ENCODE measurements around the gene ARHGEF1.

DNA sequence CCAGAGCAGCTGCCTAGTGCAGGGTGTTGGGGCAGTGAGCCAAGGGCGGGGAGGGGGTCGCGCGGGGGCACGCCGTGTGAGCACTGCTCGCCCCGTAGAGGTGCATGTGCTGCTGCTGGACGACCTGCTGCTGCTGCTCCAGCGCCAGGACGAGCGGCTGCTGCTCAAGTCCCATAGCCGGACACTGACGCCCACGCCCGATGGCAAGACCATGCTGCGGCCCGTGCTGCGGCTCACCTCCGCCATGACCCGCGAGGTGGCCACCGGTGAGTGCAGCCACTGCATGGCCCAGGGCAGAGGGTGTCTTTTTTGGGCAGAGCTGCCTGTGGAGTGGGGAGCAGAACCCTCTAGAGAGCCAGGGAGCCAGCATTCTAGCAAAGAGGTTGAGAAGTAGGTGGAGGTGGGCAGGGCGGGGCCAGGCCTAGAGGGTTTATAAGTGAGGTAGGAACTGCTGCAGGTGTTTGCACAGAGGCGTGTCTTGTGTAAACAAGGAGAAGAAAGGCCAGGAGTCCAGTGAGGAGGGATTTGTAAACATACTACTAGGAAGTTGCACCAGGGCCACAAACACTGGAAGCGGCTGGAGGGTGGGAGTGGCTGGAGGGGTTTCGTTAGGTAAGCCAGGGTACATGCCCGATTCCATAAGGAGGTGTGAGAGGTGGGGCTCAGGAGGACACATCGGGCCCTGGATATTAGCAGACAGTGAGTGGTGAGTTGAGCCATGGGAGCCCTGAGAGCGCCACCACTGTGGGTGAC is 21.3 kb downstream of the ARHGEF1 start:
- TF ChIP-seq, protein P1, sequence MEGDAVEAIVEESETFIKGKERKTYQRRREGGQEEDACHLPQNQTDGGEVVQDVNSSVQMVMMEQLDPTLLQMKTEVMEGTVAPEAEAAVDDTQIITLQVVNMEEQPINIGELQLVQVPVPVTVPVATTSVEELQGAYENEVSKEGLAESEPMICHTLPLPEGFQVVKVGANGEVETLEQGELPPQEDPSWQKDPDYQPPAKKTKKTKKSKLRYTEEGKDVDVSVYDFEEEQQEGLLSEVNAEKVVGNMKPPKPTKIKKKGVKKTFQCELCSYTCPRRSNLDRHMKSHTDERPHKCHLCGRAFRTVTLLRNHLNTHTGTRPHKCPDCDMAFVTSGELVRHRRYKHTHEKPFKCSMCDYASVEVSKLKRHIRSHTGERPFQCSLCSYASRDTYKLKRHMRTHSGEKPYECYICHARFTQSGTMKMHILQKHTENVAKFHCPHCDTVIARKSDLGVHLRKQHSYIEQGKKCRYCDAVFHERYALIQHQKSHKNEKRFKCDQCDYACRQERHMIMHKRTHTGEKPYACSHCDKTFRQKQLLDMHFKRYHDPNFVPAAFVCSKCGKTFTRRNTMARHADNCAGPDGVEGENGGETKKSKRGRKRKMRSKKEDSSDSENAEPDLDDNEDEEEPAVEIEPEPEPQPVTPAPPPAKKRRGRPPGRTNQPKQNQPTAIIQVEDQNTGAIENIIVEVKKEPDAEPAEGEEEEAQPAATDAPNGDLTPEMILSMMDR (tag by site-specific recombination; IDR thresholded peaks at IDR 0.05) = no peak
- TF ChIP-seq, protein P2, sequence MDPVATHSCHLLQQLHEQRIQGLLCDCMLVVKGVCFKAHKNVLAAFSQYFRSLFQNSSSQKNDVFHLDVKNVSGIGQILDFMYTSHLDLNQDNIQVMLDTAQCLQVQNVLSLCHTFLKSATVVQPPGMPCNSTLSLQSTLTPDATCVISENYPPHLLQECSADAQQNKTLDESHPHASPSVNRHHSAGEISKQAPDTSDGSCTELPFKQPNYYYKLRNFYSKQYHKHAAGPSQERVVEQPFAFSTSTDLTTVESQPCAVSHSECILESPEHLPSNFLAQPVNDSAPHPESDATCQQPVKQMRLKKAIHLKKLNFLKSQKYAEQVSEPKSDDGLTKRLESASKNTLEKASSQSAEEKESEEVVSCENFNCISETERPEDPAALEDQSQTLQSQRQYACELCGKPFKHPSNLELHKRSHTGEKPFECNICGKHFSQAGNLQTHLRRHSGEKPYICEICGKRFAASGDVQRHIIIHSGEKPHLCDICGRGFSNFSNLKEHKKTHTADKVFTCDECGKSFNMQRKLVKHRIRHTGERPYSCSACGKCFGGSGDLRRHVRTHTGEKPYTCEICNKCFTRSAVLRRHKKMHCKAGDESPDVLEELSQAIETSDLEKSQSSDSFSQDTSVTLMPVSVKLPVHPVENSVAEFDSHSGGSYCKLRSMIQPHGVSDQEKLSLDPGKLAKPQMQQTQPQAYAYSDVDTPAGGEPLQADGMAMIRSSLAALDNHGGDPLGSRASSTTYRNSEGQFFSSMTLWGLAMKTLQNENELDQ (tag by site-specific recombination; IDR thresholded peaks at IDR 0.05; ENCODE audit: low read depth) = no peak
- no peak for TF ChIP-seq ZNF518A (tag by site-specific recombination; conservative IDR thresholded peaks at IDR 0.05; ENCODE audit: low read depth)
- no peak for TF ChIP-seq TCF7L2 (IDR thresholded peaks at IDR 0.05; ENCODE audit: borderline replicate concordance, low read depth, low read length)
- peak; percentile 25; the same call in 1 of the 2 replicates for TF ChIP-seq MZF1 (tag by site-specific recombination; IDR thresholded peaks at IDR 0.05; ENCODE audit: borderline replicate concordance)
- no peak for TF ChIP-seq ZNF274 (IDR thresholded peaks at IDR 0.05; ENCODE audit: low read length)
- TF ChIP-seq ZNF274 (tag by site-specific recombination; IDR thresholded peaks at IDR 0.05; ENCODE audit: borderline replicate concordance) = no peak
- TF ChIP-seq ZNF140 (tag by site-specific recombination; IDR thresholded peaks at IDR 0.05) = no peak
- no peak for TF ChIP-seq ZNF830 (tag by site-specific recombination; IDR thresholded peaks at IDR 0.05; ENCODE audit: low read depth)
- no peak for TF ChIP-seq ZNF302 (tag by site-specific recombination; IDR thresholded peaks at IDR 0.05; ENCODE audit: low read depth)
- TF ChIP-seq ZFP41 (tag by site-specific recombination; IDR thresholded peaks at IDR 0.05; ENCODE audit: borderline replicate concordance) = no peak
- no peak for TF ChIP-seq ZNF792 (tag by site-specific recombination; IDR thresholded peaks at IDR 0.05)
- 0 out of 2 replicates have a peak, but pooled peaks have one; percentile 8 for TF ChIP-seq ZFHX2 (tag by site-specific recombination; conservative IDR thresholded peaks at IDR 0.05)
